Measurements from ENCODE around the gene GPNMB.

The GPNMB gene

GRCh38 chr7:23273141-23273599 lies 26.6 kb downstream of the GPNMB start:
- DNase-seq (ENCODE audit: low read depth), result peak; percentile 40

GRCh38 chr7:23275912-23276311 lies 29.3 kb downstream of the GPNMB start:
- DNase-seq (ENCODE audit: low read depth), result no peak

GRCh38 chr7:23276376-23276775 lies 29.8 kb downstream of the GPNMB start:
- no peak for DNase-seq (ENCODE audit: low read depth)

- no peak for DNase-seq (ENCODE audit: low read depth)
These were observed 30.4 kb downstream of the GPNMB start for GRCh38 chr7:23276947-23277346.

GRCh38 chr7:23277359-23277989 lies 30.9 kb downstream of the GPNMB start:
- peak; percentile 59 for DNase-seq (ENCODE audit: low read depth)

GRCh38 chr7:23279819-23280525 lies 33.4 kb downstream of the GPNMB start:
- no peak for DNase-seq (ENCODE audit: low read depth)

- DNase-seq (ENCODE audit: low read depth), result no peak
These were observed 36.5 kb downstream of the GPNMB start for GRCh38 chr7:23283086-23283485.

- no peak for DNase-seq (ENCODE audit: low read depth)
These were observed 38.3 kb downstream of the GPNMB start for GRCh38 chr7:23284871-23285270.

- DNase-seq (ENCODE audit: low read depth), result no peak
These were observed 39.4 kb downstream of the GPNMB start for GRCh38 chr7:23285657-23286646.

GRCh38 chr7:23287612-23288011 lies 41.0 kb downstream of the GPNMB start:
- DNase-seq (ENCODE audit: low read depth), result no peak

GRCh38 chr7:23290993-23291392 lies 44.4 kb downstream of the GPNMB start:
- no peak for DNase-seq (ENCODE audit: low read depth)

- DNase-seq (ENCODE audit: low read depth), result no peak
These were observed 45.5 kb downstream of the GPNMB start for GRCh38 chr7:23291957-23292560.

- no peak for DNase-seq (ENCODE audit: low read depth)
These were observed 46.0 kb downstream of the GPNMB start for GRCh38 chr7:23292623-23293022.

- no peak for DNase-seq (ENCODE audit: low read depth)
These were observed 47.0 kb downstream of the GPNMB start for GRCh38 chr7:23293500-23294073.

GRCh38 chr7:23294549-23295400 lies 48.2 kb downstream of the GPNMB start:
- peak; percentile 38 for DNase-seq (ENCODE audit: low read depth)

- DNase-seq (ENCODE audit: low read depth), result no peak
These were observed 48.8 kb downstream of the GPNMB start for GRCh38 chr7:23295401-23295697.

- peak; percentile 49 for DNase-seq (ENCODE audit: low read depth)
These were observed 51.7 kb downstream of the GPNMB start for GRCh38 chr7:23298141-23298881.

- peak; percentile 95 for DNase-seq (ENCODE audit: low read depth)
These were observed 52.6 kb downstream of the GPNMB start, which contains the start of gene MALSU1 for GRCh38 chr7:23298885-23299769. MALSU1 (plus strand) TSS chr7:23299339; CDS start chr7:23299353, 14 bp downstream.

- DNase-seq (ENCODE audit: low read depth), result peak; percentile 12
These were observed 53.3 kb downstream of the GPNMB start for GRCh38 chr7:23299770-23300300.

All from fibroblast of gingiva (primary cell).